GM12874 (cell line): ENCODE results near the gene MLXIP.

Source experiments
- CTCF ChIP-seq: IDR thresholded peaks from 2 replicates; pipeline ENCODE4 v1.5.1; 2011; ENCODE audit warnings: low read depth, mild to moderate bottlenecking, control low read depth, low read length, moderate library complexity; ENCODE audit not compliant: insufficient read depth

Gene MLXIP

DNA sequence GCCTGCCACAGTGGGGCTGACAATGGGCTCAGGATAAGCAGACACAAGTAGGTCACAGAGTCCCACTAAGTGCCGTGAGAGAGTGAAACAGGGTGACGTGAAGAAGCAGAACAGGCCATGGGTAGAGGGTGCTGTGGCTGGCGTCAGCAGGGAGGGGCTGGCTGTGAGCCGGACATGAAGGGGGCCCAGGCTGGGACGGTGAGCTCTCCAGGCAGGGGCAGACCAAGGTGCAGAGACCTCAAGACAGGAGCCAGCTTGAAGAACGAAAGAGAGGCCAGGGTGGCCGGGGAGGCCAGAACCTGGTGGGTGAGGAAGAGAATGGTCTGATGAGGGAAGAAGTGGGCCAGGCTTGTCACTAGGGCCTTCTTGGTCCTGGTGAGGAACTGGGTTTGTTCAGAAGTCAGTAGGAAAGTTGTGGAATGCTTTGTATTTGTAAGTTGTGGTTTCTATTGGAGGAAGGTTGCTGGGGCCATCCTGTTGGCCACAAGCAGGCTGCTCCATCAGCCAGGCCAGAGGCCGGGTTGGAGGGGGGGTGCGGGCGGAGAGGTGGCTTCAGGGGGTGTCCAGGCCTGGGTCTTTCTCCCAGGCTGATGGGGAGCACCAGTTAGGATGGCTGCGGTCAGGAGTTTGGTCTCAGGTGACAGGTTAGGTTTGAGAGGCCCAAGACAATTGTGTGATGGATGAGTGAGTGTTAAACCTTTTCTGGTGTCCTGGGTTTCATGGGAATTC lies 21.4 kb upstream of the MLXIP start:
- TF ChIP-seq CTCF, result no peak

- no peak for TF ChIP-seq CTCF
Measured at GRCh38 chr12:122057769-122058168, 20.8 kb upstream of the MLXIP start.

DNA sequence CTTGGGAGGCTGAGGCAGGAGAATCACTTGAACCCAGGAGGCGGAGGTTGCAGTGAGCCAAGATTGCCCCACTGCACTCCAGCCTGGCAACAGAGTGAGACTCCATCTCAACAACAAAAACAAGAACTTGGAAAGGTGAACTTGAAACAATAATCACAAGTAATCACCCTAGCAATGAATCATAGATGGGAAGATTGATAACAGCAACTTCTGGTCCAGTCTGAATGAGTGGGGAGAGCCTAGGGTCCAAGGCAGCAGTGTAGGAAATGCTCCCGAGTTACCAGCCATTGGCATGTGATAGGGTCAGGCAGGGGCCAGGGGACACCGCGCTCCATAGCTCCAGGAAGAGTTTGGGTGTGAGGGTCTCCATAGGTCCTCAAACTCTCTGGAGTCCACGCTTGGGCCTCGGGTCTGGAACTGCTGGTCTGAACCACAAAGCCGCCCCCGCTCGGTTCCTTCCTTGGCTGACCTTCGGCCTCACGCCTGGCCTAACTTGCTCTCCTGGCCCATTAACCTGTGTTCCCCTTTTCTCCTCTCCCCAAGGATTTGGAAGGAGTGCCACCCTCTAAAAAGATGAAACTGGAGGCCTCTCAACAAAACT lies 19.9 kb upstream of the MLXIP start:
- TF ChIP-seq CTCF, result no peak

GRCh38 chr12:122059203-122059960 lies 19.2 kb upstream of the MLXIP start:
- no peak for TF ChIP-seq CTCF

DNA sequence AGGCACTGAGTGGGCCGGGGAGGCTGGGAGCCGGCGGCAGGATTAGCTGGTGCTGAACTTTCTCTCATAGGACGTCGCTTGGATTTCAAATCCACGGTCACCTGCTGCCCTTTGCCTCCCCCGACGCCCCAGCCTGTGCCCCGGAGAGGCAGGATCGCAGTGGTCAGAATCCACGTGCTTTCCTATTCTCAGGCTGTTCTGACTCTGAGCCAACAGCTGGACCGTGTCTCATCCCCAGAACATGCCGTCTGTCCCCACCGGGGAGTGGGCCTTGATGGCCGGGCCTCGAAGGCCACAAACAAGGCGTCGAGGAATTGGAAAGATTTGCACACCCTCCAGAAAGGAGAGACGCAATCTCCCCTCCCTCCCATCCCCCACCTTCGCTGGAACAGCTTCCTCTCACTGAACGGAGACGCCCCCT lies 18.5 kb upstream of the MLXIP start:
- TF ChIP-seq CTCF, result no peak

GRCh38 chr12:122061253-122061652 lies 17.3 kb upstream of the MLXIP start:
- no peak for TF ChIP-seq CTCF
